Suppressor macrophage treated with lipopolysaccharide for 1 hour (primary cell): Measurements from ENCODE around the gene PBX2.

Experiments used
- DNase-seq, 3 donors: peaks; one replicate each; pipeline ENCODE4 v3.0.0-alpha.2; 2020 to 2022

The PBX2 gene

GRCh38 chr6:32168807-32169591, 21.0 kb downstream of the PBX2 start:
- no peak for DNase-seq

DNA sequence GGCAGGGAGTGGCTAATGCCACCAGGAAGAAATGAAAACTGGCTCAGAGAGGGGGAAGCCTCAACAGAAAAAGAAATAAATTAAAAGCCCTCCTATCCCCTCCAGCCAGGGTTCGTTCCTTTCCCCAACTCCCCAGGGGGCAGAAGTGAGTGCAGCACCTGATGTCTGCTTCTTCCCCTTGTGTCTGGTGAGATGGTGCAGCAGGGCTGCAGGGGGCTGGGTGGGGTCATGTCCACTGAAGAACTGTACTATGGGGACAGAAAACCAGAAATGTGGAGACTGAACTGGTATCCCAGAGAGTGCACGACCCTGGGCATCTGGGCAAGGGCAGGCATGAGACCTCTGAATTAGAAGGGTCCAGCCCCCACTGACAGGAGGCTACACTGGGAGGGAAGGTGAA, 21.7 kb downstream of the PBX2 start:
- DNase-seq: no peak

DNA sequence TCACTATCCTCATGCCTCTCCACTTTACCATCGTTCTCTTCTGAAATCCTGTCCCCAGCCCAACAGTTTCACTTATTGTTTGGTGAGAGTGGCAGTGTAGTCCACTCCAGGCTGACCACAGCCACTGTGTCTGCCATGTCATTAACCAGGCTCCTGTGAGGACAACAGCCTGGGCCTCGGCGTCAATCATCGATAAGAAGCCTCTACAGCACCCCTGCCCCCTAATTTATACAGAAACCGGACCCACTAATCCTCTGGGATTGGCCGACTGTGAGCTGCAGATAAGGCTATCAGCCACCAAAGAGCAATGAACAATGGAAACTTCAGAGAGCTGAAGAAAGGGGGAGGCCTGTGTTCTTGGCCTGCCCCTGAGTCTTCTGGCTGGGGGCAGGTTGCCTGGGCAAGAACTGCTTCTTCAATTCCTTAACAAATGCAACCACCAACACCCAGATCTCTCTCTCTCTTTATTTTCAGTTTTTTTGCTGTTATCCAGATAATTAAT, 22.2 kb downstream of the PBX2 start:
- no peak for DNase-seq

DNA sequence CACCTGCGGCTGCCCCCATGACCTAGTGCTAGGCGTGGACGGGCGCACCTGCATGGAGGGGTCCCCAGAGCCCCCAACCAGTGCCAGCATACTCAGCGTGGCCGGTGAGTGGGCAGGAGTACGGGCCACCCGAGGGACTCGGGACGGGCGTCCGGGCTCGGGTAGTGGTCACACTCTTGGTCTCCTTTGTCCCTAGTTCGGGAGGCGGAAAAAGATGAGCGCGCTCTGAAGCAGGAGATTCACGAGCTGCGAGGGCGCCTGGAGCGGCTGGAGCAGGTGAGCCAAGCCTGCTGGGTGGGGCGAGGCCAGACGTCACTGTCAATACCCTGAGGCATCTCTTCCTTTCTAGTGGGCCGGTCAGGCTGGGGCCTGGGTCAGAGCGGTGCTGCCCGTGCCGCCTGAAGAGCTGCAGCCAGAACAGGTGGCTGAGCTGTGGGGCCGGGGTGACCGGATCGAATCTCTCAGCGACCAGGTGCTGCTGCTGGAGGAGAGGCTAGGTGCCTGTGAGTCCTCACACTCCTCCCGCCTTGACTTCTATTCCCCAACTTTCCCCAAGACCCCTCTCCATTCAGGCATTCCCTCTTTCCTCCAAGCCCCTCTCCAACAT, 22.7 kb downstream of the PBX2 start:
- DNase-seq: no peak

DNA sequence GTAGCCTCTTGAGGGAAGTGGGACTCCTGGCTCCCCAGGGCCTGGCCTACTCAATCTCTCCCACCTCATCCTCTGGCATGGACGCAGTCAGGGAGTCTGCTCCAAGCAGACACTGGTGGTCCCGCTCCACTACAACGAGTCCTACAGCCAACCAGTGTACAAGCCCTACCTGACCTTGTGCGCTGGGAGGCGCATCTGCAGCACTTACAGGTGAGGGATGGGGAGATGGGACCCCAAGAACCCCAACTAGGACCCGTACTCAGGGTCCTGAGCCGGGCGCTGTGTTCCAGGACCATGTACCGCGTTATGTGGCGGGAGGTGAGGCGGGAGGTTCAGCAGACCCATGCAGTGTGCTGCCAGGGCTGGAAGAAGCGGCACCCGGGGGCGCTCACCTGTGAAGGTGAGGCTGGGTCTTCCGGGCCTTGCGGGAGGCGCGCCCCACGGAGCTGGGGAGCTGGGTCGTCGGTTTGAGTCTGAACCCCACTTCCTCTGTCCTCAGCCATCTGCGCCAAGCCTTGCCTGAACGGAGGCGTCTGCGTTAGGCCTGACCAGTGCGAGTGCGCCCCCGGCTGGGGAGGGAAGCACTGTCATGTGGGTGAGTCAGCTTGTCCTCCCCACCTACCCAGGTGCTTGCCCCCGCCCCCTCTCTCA, 23.5 kb downstream of the PBX2 start:
- DNase-seq: no peak

DNA sequence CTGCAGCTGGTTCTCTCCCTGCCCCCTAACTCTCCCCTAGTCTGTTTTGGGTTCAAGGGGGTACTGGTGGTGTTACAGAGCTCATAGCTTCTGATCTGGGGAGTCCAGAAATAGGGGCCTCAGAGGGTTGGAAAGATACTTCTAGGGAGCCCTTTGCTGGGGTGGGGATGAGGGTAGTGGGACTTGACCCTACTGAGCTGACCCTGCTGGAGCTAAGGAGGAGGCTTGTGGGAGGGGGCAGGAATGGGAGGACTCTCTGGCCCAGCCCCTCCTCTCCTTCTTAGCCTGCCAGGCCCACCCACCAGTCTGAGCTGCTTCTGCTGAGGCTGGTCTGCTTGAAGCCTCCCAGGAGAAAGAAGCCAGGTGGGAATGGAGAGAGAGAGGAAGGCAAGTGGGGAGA, 25.7 kb downstream of the PBX2 start, which contains the start of gene EGFL8:
EGFL8 (plus strand) TSS at position 301 of the 400 bp plus-strand sequence. CDS start 1,571 bp downstream, outside the sequence.
- DNase-seq: no peak

GRCh38 chr6:32163559-32164258, 26.3 kb downstream of the PBX2 start:
- DNase-seq: no peak

GRCh38 chr6:32158052-32158451, 31.9 kb downstream of the PBX2 start:
- no peak for DNase-seq

DNA sequence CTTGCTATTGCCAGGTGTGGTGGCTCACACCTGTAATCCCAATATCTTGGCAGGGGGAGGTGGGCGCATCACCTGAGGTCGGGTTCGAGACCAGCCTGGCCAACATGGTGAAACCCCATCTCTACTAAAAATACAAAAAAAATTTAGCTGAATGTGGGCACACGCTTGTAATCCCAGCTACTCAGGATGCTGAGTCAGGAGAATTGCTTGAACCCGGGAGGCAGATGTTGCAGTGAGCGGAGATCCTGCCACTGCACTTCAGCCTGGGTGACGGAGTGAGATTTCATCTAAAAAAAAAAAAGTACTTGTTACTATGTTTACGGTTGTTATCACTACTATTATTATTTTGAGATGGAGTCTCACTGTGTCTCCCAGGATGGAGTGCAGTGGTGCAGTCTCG, 33.1 kb downstream of the PBX2 start:
- DNase-seq: no peak

- peak; percentile 35 to 52 (median 51) for DNase-seq
Measured at GRCh38 chr6:32154514-32155161, 35.4 kb downstream of the PBX2 start.

GRCh38 chr6:32153564-32154513, 36.2 kb downstream of the PBX2 start, which contains the start of gene PPT2:
TSS of gene PPT2 (plus strand) at chr6:32154141. CDS start at chr6:32154595, 454 bp downstream.
- DNase-seq: peak; percentile 37 to 58 (median 38)

DNA sequence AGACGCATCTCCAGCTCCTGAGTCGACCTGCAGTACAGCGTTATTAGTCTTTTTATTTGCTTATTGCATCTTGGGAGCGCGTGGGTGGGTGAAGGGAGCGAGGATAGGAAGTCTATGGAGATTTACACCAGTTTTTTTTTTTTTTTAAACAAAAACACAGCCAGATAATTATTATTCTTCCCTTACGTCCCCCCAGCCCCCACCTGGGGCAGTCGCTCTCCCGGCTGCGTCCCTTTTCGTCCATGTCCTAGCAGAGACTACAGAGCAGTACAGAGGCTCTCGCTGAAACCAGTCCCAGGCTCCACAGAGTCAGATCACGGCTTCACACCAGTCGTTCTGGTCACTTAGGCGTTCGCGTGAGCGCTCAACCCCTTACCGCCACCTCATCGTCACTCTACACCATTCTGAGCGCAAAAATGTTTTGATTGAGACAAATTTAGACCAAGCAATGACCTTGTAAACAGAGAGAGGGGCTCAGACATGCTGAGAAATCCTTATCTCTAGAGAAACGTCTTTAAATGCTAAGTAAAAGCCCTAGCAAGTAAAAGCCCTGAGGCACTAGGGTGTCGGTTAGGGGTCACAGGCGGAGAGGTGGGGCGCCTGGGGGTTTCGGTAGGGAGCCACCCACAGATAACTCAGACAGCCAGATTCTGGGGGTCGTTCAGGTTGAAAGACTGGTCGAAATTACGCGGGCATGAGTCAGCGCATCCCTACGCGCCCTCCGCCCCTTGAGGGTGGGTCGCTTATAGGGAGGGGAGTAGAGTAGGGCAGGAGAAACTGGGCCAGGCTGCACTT, 37.0 kb downstream of the PBX2 start:
- no peak for DNase-seq

DNA sequence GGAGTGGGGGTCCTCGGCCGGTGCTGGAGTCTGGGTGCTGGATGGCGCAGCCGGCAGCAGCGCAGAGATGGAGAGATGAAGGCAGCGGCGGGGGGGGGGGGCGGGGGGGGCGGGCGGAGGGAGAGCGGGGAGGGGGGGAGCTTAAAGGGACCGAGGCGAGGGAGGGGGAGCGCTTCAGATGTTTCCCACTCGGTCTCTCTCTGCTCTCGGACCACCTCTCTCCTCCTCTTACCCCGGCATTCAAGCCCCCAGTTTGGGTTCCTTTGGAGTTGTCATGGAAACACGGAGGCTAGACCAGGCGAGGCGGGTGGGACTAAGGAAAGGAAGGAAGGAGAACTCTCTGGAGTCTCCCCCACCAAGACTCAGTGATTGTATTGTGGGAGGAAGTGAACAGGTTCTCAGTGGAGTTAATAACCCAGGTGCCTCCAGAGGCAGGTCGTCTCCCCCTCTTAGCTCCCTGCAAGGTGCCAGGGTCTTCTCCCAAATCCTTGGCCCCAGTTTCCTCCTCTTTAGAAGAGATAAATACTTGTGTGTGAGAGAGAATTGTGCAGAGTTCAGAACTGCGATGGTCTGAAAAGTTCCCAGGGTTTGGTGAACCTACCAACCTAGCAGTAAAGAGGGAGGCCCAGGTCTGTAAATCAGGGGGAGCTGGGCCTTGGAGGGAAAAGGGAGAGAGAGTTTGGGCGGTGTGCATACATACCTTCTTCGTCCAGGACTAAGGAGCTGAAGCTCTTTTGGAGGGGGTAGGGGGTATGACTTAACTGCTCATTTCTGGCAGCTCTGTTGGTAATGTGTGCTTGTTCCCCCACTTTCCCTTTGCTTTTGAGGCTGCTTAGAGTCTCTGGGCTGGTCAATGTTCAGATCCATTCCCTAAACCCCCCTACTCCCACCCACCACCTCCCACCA, 37.9 kb downstream of the PBX2 start, which contains the start of gene PRRT1:
PRRT1 (minus strand) TSS at position 77 of the 906 bp plus-strand sequence. CDS start 112 bp downstream, outside the sequence.
- no peak for DNase-seq

- no peak for DNase-seq
Measured at GRCh38 chr6:32151181-32151862, 38.7 kb downstream of the PBX2 start.

DNA sequence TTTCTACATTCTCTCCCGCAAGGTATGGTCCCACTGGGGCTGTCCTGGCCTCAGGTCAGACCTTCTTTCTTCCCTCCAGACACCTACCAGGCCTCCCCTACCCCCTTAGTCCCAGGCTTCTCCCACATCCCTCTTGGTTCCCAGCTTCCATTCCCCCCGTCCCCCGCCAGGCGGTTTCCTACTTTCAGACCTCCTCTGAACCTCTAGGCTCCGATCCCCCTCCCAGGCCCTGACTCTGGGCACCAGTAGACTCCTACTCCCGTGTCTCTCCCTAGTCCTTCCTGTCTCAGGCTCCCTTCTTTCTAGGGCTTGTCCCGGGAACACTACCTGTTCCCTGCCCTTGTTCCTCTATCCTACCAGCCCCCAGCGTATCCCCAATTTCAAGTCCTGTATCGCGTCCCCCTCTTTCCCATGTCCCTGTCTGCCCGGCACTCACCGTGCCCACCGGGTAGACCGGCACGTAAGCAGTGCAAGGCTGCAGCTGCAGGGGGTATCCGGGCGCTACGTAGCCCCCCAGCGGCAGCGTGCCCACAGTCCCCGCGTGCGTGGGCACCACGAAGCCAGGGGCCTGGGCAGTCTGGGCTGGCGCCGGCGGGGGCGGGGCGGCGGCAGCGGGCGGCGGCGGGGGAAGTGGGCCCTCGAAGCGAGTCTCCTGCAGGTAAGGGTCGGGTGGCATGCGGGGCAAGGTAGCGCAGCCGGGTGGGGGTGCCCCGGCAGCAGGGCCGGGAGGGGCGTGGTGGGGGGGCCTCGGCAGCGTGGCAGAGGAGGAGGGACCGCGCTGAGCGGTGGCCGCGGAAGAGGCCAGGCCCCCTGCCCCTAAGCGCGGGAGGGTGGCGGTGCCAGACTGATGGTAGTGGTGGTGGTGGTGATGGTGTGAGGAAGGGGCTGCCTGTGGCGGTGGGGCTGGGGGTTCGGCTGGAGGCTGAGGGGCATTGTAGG, 39.8 kb downstream of the PBX2 start:
- no peak for DNase-seq

DNA sequence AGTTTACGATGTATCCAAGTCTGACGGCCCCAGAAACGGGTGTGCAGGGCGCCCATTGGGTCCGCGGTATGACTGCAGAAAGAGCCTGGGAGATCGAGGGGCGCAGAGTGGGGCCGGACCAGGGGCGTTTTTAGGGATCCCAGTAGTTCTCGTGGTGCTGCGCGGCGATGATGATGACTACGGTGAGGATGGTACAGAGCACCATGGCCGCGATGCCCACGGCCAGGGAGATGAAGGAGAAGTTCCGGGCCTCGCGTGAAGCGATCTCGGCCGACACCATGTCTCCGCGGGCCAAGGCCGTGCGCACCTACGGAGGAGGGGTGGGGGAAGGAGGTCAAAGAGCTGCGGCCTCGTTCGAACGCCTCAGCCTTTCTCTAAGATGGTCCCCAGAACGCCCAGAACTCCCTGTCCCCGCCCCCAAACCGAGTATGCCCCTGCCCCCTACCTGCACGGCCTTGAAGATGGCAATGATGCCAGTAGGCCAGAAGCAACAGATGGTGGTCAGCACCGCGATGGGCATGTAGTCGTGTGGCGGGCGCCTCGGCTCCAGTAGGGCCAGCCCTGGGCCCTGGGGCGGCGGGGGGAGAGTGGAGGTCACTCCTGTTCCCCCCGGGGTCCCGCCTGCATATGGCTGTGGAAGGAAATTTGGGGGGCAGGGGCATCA, 40.8 kb downstream of the PBX2 start:
- no peak for DNase-seq
